ENCODE measurements around the gene SNIP1.
"Not testable (repeated sequence)": the region's sequence is repeated elsewhere in the genome, so short reads cannot be mapped to it uniquely, and the experiment has no call there.

Gene SNIP1

GRCh38 chr1:37559080-37559479, 5.0 kb upstream of the SNIP1 start:
- no peak for DNase-seq (ENCODE audit: low spot score)

- DNase-seq (ENCODE audit: low spot score), result no peak
Measured at GRCh38 chr1:37558411-37558810, 4.3 kb upstream of the SNIP1 start.

- no peak for DNase-seq (ENCODE audit: low spot score)
Measured at GRCh38 chr1:37557402-37557801, 3.3 kb upstream of the SNIP1 start.

GRCh38 chr1:37556712-37557196, 2.7 kb upstream of the SNIP1 start, which contains the start of gene DNALI1:
Gene DNALI1 (plus strand): TSS chr1:37556940. CDS start chr1:37556995, 55 bp downstream.
- DNase-seq (ENCODE audit: low spot score), result peak; percentile 92

- DNase-seq (ENCODE audit: low spot score), result no peak
Measured at GRCh38 chr1:37553598-37553926, 531 bp downstream of the SNIP1 start.

GRCh38 chr1:37549341-37549740, 4.8 kb downstream of the SNIP1 start:
- no peak for DNase-seq (ENCODE audit: low spot score)

GRCh38 chr1:37545019-37545418, 9.1 kb downstream of the SNIP1 start:
- no peak for DNase-seq (ENCODE audit: low spot score)

- no peak for DNase-seq (ENCODE audit: low spot score)
Measured at GRCh38 chr1:37544530-37544929, 9.6 kb downstream of the SNIP1 start.

GRCh38 chr1:37540036-37540785, 13.9 kb downstream of the SNIP1 start:
- no peak for DNase-seq (ENCODE audit: low spot score)

GRCh38 chr1:37539154-37539553, 14.9 kb downstream of the SNIP1 start:
- not testable (repeated sequence) for DNase-seq (ENCODE audit: low spot score)

GRCh38 chr1:37537378-37537777, 16.7 kb downstream of the SNIP1 start:
- DNase-seq (ENCODE audit: low spot score), result peak; percentile 16

- no peak for DNase-seq (ENCODE audit: low spot score)
Measured at GRCh38 chr1:37533317-37534093, 20.6 kb downstream of the SNIP1 start.

GRCh38 chr1:37532418-37533156, 21.5 kb downstream of the SNIP1 start:
- DNase-seq (ENCODE audit: low spot score), result not testable (repeated sequence)

- not testable (repeated sequence) for DNase-seq (ENCODE audit: low spot score)
Measured at GRCh38 chr1:37529888-37530287, 24.2 kb downstream of the SNIP1 start.

- DNase-seq (ENCODE audit: low spot score), result no peak
Measured at GRCh38 chr1:37519613-37520012, 34.5 kb downstream of the SNIP1 start.

GRCh38 chr1:37518929-37519328, 35.2 kb downstream of the SNIP1 start:
- not testable (repeated sequence) for DNase-seq (ENCODE audit: low spot score)

- not testable (repeated sequence) for DNase-seq (ENCODE audit: low spot score)
Measured at GRCh38 chr1:37518241-37518640, 35.9 kb downstream of the SNIP1 start.

GRCh38 chr1:37517569-37517968, 36.5 kb downstream of the SNIP1 start:
- no peak for DNase-seq (ENCODE audit: low spot score)

- DNase-seq (ENCODE audit: low spot score), result no peak
Measured at GRCh38 chr1:37515185-37516034, 38.7 kb downstream of the SNIP1 start.

- DNase-seq (ENCODE audit: low spot score), result peak; percentile 80
Measured at GRCh38 chr1:37514350-37515184, 39.5 kb downstream of the SNIP1 start, which contains the start of gene MEAF6. Gene MEAF6 (minus strand): TSS chr1:37514766. CDS start chr1:37514746, 20 bp downstream.

Measured in Ammon's horn (tissue), 1 donor.